Erythroblast (primary cell): ENCODE data around the gene CACNG7.

Source experiments
- GATA1 ChIP-seq: IDR thresholded peaks from 2 replicates; pipeline ENCODE4 v1.6.1; 2011; ENCODE audit warnings: low read depth, mild to moderate bottlenecking, control low read depth, low read length, moderate library complexity
- POLR2A ChIP-seq: IDR thresholded peaks from 2 replicates; pipeline ENCODE4 v1.6.1; 2011; ENCODE audit warnings: mild to moderate bottlenecking, low read length

DNA sequence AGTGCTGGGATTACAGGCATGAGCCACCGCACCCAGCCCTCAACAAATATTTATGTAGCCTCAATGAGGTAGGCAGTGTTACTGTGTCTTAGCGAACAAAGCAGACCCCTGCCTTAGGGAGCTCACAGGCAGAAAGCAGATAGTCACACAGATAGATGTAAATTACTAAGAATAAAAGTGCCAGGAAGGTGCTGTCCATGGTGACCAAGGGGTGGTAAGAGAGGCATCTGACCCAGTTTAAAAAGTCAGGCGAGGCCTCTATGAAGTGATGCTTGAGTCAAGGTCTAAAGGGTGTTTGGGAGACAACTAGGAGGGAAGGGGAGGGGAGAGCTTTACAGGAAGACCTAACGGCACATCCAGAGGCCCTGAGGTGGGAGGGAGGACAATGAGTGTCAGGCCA, 12.4 kb upstream of the CACNG7 start:
- no peak for TF ChIP-seq POLR2A
- TF ChIP-seq GATA1 = no peak
